Measurements from ENCODE around the gene NT5DC2.

Gene NT5DC2

GRCh38 chr3:52490035-52490938 is 43.4 kb downstream of the NT5DC2 start:
- no peak for DNase-seq (ENCODE audit: low read depth in 1 of 2, low spot score in 1 of 2)

- DNase-seq (ENCODE audit: low read depth in 1 of 2, low spot score in 1 of 2): no peak
Measured at GRCh38 chr3:52489453-52489852, 44.2 kb downstream of the NT5DC2 start.

- no peak for DNase-seq (ENCODE audit: low read depth in 1 of 2, low spot score in 1 of 2)
Measured at GRCh38 chr3:52488746-52489145, 44.9 kb downstream of the NT5DC2 start.

GRCh38 chr3:52487788-52488691 is 45.6 kb downstream of the NT5DC2 start:
- DNase-seq (ENCODE audit: low read depth in 1 of 2, low spot score in 1 of 2): no peak

- DNase-seq (ENCODE audit: low read depth in 1 of 2, low spot score in 1 of 2): no peak
Measured at GRCh38 chr3:52487050-52487787, 46.4 kb downstream of the NT5DC2 start.

GRCh38 chr3:52484680-52485461 is 48.8 kb downstream of the NT5DC2 start:
- no peak for DNase-seq (ENCODE audit: low read depth in 1 of 2, low spot score in 1 of 2)

GRCh38 chr3:52483577-52484381 is 49.9 kb downstream of the NT5DC2 start:
- DNase-seq (ENCODE audit: low read depth in 1 of 2, low spot score in 1 of 2): no peak

- no peak for DNase-seq (ENCODE audit: low read depth in 1 of 2, low spot score in 1 of 2)
Measured at GRCh38 chr3:52483081-52483480, 50.6 kb downstream of the NT5DC2 start.

GRCh38 chr3:52481819-52482521 is 51.7 kb downstream of the NT5DC2 start:
- DNase-seq (ENCODE audit: low read depth in 1 of 2, low spot score in 1 of 2): no peak

GRCh38 chr3:52480768-52481715 is 52.6 kb downstream of the NT5DC2 start:
- DNase-seq (ENCODE audit: low read depth in 1 of 2, low spot score in 1 of 2): no peak

- no peak for DNase-seq (ENCODE audit: low read depth in 1 of 2, low spot score in 1 of 2)
Measured at GRCh38 chr3:52479877-52480575, 53.6 kb downstream of the NT5DC2 start.

- DNase-seq (ENCODE audit: low read depth in 1 of 2, low spot score in 1 of 2): no peak
Measured at GRCh38 chr3:52479037-52479876, 54.4 kb downstream of the NT5DC2 start.

GRCh38 chr3:52477796-52478095 is 55.9 kb downstream of the NT5DC2 start:
- no peak for DNase-seq (ENCODE audit: low read depth in 1 of 2, low spot score in 1 of 2)

- no peak for DNase-seq (ENCODE audit: low read depth in 1 of 2, low spot score in 1 of 2)
Measured at GRCh38 chr3:52477076-52477795, 56.4 kb downstream of the NT5DC2 start.

All from activated CD4-positive, alpha-beta T cell treated with anti-CD3 and anti-CD28 coated beads, Interleukin-2, amount 50 U/mL, for 24 hours (primary cell).